ENCODE results near the gene CAMKMT.

The CAMKMT gene

DNA sequence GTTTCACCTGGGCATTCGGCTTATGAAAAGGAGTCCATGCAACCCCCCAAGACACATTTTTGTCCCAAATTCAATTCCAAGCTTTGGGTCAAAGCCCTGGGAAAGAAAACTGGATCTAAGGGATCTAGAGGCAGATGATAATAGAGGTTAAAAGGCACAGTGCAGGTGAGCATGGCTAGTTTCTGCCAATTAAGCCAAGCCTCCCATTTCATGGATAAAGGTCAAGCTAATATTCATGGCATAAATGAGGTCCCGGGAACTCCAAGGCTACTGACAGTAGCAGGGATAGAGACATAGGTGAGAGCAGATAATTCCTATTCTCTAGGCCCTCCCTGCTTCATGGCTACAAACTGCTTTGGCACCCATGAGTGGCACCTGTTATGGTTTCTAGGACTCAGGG, 83.1 kb downstream of the CAMKMT start:
- DNase-seq (ENCODE audit: low read depth), result no peak

DNA sequence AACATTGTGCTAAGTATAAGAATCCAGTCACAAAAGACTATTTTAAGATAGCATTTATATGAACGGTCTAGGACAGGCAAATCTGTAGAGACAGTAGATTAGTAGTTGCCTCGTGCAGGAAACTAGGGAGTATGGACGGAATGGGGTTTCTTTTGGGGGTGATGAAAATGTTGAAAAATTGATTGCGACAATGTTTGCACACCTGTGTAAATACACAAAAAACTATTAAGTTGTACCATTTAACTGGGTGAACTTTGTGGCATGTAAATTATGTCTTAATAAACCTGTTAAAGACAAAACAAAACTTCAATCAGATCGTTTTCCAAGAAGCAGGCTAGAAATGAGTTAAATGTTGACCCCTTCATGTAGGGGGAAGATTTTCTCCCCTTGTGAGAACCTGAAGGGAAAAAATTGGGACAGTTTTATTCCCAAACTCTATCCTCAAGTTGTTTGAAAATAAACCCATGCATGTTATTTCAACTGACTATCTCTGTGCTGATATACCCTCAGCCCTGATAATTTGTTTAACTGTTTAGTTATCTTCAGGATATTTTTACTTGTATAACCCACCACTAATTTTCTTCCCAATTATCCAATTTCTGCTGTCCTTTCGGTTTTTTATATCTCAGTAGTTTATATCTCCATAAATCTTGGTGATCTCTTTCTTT, 87.2 kb downstream of the CAMKMT start:
- no peak for DNase-seq (ENCODE audit: low read depth)

DNA sequence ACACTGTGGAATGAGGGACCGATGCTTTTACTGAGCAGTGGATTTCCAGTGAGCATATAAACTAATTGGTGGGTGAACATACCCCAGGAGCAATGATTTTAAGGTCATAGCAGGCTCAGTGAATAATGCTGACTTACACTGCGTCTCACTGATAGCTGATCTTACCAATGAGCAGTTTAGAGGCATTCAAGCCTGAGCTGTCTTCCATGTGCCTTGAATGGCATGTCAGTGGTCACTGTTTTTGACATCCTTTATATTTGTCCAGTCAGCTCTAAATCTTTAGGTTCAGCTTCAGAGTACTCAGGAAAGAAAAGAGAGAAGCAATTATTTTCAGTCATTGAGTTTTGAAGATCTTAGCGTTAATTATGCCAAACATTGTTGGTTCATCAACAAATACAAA, 88.3 kb downstream of the CAMKMT start:
- no peak for DNase-seq (ENCODE audit: low read depth)

DNA sequence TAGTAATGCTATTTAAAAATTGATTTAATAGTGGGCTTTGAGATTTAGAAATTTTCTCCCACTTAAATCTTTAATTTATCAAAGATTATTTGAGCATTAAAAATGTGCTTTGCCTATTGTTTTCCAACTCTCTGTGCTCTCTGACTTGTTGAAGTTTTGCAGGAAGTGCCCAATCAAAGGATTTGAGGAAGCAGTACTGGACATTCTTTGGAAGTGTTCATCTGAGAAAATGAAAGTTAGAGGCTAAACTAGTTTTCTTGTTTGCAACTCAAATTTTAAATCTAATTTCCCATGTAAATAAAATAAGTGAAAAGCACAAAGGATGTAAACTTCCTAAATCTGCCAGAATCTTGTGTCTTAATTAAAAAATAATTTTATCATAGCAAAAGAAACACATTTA, 89.1 kb downstream of the CAMKMT start:
- DNase-seq (ENCODE audit: low read depth), result no peak

DNA sequence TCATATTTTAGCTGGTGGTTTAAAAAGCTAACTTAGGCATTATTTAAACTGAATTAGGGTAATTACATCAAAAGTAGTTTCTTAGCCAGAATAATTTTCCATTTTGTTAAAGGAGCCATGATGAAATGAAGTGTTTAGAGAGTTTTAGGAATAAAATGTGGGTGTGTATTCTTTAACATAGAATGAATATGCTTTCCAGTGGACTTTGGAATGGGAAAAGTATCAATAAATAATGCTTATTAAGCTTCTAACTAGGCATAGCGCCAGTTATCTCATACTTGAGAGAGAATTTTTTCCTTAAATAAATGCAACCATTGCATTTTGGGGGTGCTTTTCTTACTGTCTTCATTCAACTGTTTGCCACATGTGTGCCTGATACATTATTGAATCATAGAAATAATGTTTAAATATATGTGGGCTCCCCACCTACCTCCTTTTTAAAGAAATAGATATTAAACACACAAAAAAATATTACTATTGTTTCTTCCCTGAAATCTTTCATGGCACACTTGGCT, 90.4 kb downstream of the CAMKMT start:
- no peak for DNase-seq (ENCODE audit: low read depth)

DNA sequence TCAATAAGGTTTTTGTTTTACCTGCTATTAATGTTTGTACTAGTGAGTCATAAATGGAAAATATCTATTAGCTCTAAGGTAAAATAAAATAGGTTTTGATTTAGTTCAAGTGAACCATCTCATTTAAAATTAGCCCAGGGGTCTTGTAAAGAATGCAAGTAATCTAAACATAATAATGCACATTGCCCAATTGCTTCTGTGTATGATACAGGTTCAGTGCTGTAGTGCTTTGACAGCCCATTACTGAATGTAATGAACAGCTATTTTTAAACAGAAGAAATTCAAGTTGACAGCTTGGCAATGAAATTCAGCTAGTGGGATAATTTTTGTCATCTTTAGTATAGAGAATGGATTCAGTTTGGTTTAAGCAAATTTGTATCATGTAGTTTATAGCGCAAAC, 91.5 kb downstream of the CAMKMT start:
- DNase-seq (ENCODE audit: low read depth), result no peak

DNA sequence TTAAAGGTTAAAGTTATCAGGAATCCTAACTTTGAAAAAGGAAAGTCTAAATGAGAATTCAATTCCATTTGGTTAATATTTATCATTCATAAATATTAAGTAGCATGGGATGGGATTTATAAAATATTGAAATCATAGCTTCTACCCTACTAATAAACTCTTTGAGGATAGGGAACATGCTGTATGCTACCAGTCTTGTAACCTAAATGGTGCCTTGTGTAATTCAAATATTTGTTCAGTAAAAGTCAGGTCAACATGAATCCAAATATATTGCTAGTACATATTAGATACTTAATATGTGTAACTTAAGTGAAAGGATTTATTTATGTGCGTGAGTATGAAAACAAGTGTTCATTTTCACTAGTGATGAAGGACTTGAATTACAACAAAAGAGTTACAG, 94.1 kb downstream of the CAMKMT start:
- DNase-seq (ENCODE audit: low read depth), result no peak

DNA sequence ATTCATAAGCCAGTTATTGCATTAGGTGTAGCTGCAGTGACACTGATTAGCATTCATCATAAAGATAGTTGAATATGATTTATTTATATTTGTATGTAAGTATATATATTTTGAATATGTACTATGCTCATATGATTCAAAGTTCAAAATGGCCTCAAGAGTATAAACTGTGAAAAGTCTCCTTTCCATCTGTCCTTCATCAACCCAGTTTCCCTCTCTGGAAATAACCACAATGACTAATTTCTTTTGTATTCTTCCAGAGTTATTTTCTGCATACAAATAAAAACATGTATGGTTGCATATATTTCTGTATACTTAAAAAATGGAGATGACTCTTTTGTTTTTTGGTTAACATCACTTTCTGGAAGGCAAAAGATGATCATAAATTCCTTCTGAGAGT, 95.2 kb downstream of the CAMKMT start:
- peak; percentile 14 for DNase-seq (ENCODE audit: low read depth)

DNA sequence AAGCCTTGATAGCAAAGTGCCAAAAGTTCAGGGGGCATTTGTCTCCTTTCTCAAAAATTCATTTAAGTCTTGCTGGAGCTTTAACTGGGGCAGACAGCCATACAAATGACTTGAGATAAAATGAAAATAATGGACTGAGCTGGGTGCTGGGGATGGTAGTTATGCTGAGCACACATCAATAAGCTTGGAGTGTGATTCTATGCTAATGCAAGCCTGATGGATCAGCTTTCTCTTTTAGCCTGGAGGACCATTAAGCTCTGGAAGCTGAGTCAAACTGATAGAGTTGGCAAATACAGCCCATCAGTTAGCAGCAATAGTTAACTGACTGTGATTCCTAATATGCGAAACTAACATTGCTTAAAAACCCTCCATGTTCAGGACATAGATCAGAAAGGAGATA, 98.0 kb downstream of the CAMKMT start:
- no peak for DNase-seq (ENCODE audit: low read depth)

DNA sequence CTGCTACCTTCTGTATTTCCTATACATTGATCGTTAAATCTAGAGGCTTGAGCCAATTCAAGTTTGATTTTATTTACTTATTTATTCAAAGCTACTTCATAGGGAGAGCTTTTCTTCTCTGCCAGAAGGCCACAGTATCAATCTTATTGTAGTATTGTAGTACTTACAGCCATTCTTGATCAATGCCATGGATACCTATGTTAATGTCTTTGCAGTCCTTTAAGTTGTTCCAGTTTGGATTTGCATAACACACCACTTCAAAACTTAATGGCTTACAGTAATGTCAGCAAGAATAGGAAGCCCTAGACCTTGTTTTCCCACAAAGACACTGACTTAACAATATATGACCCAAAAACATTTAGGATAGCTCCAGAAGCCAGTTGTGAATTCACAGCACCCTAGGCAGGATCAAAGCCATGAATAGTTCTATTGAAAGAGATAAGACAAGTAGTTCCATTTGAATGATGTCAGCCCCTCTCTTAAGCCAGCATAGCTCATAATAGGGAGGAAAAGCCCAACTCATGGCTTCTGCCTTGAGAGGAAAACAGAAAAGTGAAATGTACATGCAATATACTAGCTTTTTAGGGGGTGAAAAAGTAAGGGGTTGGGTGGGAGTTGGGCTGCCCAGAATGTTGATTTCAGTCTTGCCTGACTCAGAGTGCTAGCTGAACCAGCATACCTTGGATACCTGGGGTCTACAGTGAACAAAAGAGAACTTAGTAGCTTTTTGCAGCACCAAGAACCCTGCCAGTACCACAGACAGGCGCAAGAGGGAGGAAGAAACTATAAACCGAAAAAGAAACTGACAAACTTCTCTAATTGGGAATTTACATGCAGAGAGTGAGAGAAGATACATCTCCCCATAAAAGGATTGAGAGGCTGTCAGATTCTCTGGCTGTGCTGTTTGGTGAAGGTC, 101.4 kb downstream of the CAMKMT start:
- no peak for DNase-seq (ENCODE audit: low read depth)

DNA sequence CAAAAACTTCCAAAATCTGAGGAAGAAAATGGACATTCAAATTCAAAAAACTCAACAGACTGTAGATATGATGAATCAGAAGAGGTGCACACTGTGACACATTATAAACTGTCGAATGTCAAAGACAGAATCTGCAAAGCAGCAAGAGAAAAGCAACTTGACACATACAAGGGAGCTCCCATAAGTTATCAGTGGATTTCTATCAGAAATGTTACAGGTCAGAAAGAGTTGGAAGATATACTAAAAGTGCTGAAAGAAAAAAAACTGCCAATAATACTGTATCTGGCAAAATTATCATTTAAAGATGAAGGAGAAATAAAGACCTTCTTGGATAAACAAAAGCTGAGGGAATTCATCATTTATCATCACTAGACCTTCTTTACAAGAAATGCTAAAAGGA, 102.7 kb downstream of the CAMKMT start:
- DNase-seq (ENCODE audit: low read depth), result no peak

DNA sequence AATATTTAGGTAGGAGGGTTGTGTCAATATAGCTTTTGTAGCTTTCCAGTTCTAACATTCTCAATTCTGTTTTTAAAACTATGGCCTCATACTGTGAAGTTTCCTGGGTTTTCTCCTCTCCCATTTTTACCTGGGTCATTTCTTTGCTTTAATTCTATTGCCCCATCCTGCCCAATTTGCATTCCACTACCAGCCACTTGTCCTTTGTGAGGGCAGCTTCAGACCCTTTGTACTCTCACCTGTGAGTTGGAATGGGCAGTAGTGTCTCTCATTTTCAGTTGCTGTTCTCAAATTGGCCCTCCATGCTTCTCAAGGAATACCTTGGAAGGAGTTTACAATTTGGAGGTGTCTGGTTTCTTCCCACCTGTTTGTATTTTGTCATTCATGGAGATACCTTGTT, 108.4 kb downstream of the CAMKMT start:
- DNase-seq (ENCODE audit: low read depth), result no peak

DNA sequence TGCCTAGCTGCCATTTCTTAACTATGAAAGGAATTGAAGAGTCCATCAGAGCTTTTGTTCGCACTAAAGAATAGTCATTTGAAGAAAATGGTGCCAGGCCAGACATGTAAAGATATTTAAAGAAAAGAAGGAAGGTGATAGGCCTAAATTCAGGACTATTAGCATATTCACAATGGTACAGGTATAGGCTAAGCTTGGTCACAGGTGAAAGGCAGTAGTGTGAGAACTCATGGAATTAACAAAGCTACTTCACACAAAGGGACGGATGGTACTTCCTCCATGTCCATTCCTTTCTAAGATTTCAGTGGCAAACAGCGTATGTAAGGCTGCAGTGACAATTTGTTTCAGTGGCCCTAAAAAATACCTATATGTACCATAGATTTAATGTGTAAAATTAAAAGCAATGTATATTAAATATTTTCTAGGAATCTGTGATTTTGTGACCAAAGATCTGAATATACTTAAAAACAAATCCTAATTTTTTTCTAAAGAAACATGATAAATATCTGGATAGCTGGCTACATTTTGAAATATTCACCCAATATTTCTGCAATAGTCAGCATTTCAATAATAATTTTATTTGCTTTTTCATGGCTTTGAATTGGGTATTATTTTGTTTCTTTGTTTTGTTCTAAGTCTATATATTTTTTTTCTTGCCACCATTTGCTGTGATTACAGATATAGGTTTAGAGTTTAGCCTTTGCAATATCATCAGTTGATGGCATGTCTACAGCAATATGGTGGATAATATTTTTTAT, 116.1 kb downstream of the CAMKMT start:
- DNase-seq (ENCODE audit: low read depth), result no peak

DNA sequence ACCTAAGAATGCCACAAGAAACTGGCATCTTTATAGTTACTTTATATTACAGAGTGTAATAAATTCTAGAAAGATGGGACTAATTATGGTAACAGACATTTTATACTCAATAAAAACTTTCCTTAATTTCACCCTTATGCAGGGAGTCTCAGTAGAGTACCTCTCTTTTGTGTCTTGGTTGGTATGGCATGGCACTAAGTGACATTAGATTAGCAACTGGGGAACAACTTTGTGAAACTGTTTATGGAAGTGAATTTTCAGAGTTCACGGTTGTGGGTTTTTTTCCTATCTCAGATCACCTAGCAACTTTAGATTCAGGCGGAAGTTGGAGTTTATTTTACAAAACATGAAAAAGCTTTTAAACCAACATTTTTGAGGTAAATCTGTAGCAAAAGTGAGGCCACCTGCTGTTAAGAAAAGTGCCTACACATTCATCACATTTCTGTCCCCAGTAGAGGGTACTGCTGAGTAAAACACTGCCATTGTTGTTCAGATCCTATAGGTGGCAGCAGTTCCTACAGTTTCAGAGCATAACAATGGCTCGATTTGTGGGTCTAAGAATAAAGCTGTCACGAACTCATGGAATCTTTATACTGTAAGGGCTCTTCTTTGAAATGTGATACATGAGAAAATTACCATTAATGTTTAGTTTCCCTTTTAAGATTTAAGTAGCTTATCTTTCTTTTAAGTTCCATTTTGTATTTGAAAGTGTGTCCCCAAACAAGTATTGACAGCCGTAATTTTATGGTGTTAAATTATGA, 117.6 kb downstream of the CAMKMT start:
- peak; percentile 88 for DNase-seq (ENCODE audit: low read depth)

DNA sequence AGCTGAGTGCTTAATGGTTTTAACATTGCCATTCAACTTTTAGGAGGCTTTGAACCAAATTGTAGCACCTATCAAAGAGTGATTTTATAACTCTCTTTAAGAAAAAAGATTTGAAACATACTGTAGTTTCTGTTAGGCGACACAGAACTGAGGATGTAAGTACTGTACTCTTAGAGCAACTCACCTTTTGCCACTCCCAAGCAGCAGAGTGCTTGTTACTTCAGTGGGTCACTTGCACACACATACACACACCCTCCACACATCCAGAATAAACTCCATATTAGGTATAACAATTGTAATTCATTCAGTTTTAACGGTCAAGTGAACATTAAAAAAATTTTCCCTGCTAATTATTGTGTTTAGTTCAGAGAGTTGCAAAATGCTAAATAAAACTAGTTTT, 118.3 kb downstream of the CAMKMT start:
- DNase-seq (ENCODE audit: low read depth), result no peak

DNA sequence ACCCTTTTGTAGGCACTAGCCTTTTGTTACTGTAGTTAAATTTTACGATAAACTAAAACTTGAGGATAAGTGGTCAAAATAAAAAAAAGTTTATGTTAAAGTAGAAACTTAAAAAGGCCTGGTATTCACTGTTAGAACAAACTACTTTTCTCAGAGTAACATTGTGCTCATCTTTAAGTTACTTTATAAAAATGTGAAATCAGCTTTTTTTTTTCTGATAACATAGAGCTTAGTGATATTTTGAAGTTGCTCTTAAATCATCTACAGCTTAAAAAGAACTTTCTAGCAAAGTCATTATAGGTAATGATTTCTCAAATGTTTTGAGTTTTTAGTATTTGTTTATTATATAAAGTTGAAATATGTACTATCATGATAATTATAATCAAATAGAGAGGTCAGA, 125.3 kb downstream of the CAMKMT start:
- no peak for DNase-seq (ENCODE audit: low read depth)

DNA sequence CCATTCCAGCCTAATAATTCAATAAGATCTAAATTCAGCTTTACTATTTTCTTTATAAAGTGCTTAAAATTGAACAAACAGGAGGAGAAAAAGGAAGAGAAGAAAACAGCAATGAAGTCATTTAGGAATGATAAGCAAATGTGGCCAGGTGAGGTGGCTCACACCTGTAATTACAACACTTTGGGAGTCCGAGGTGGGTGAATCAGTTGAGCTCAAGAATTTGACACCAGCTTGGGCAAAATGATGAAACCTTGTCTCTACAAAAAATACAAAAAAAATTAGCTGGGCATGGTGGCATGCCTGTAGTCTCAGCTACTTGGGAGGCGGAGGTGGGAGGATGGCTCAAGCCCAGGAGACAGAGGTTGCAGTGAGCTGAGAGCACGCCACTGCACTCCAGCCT, 129.0 kb downstream of the CAMKMT start:
- DNase-seq (ENCODE audit: low read depth), result no peak

DNA sequence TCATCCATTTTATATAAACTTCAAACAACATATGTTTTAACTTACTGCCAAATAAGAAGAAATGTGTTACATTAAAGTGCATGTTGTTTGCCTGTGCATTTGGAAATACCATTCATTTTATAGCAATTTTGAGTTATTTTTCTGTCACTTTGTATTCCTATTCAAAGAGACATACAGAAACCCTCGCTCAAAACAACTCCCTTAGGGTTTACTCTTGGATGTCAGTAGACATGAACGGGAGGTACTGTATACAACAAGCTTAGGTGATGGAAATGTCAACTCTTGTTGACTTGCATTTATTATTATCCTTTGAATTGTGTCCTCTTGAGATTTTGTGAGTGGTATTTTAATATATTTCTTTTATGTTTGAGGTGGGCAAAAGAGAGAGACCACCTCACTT, 132.3 kb downstream of the CAMKMT start:
- no peak for DNase-seq (ENCODE audit: low read depth)

DNA sequence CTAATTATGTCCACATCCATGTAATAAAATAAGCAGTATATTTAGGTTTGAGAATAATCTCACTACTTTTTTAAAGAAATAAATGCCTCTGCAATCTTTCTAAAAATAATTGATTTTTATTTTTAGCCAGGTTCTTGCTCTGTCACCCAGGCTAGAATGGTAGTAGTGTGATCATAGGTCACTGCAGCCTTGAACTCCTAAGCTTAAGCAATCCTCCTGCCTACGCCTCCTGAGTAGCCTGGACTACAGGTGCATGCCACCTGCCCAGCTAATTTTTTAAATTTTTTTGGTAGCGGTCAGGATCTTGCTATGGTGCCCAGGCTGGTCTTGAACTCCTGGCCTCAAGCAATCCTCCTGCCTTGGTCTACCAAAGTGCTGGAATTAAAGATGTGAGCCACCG, 133.3 kb downstream of the CAMKMT start:
- DNase-seq (ENCODE audit: low read depth), result no peak

DNA sequence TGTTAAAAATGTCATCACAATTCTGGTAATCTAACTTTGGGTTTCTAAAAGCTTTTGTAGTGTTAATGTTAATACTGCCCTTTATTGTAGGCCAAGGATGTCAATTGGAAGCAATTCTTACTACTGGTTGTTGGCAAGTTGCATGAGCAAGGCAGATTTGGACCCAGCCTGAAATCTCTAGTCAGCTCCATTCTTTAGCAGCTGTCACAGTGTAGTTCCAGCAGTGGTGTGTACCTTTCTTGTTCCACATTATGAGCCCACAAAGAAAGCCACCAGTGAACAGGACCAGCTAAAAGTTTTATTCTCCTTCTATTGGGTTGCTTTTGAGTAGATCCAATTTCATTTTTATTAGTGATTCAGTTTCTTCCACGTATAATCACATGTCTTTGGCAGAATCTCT, 133.8 kb downstream of the CAMKMT start:
- DNase-seq (ENCODE audit: low read depth), result no peak

DNA sequence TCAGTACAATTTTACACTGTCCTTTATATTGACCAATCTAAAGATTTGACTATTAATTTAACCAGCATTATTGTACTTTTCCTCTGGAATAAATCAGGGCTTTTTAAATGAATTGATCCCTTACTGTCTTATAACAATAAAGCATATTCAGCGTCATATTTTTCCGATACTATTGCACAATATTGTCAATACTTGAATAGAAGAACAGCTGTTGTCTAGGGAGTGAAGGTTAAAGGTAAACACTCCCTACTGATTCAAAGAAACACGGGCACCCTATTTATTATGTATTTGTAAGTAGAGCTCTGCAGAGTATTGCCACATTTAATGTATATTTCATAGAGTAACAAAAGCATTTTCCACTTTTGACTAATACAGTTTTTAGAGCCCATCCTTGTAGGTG, 134.4 kb downstream of the CAMKMT start:
- no peak for DNase-seq (ENCODE audit: low read depth)

DNA sequence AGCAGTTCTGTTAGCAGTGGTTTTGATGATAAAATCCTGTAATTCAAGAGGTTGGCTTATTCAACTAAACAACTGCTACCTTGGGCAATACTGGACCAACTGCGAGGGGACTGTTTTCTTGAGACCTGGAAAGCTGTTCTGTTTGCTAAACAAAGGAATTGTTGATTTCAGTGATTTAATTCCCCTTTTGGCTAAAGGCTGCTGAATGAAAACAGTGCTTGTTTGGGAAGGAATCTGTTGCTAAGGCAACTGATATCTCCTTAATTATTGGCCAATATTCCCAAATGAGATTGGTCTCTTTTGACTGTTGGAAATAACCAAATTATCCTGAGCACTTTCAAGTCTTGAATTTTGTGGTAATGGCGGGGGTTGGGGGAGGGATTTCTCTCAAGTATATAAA, 136.8 kb downstream of the CAMKMT start:
- DNase-seq (ENCODE audit: low read depth), result no peak

Measured in ELR (cell line).